Neural crest cell (in vitro differentiated cells): ENCODE measurements around the gene HAPLN2. TPM values are rescaled to one million over a fixed set of nuclear protein-coding genes. Genes with fewer than 3 reads are reported as not detected.

Source experiments
- DNase-seq: peaks from one replicate; pipeline ENCODE4 v3.0.0; 2021; ENCODE audit warnings: low read depth, mixed read lengths, low spot score
- H3K27ac Mint-ChIP-seq: one replicate; pipeline ENCODE4 v1.8.0; 2021; ENCODE audit warnings: mild to moderate bottlenecking, mixed read lengths; ENCODE audit not compliant: unreplicated experiment
- H3K27me3 Mint-ChIP-seq: 2 replicates; pipeline ENCODE4 v1.8.0; 2021; ENCODE audit warnings: low read depth, mild to moderate bottlenecking, mixed read lengths
- H3K36me3 Mint-ChIP-seq: 2 replicates; pipeline ENCODE4 v1.8.0; 2021; ENCODE audit warnings: low read depth, mild to moderate bottlenecking, mixed read lengths
- H3K4me1 Mint-ChIP-seq: 2 replicates; pipeline ENCODE4 v1.8.0; 2021; ENCODE audit warnings: mixed read lengths
- H3K4me3 Mint-ChIP-seq: one replicate; pipeline ENCODE4 v1.8.0; 2021; ENCODE audit warnings: mild to moderate bottlenecking, mixed read lengths
- H3K9me3 Mint-ChIP-seq: 2 replicates; pipeline ENCODE4 v1.8.0; 2021; ENCODE audit warnings: mixed read lengths
- CTCF ChIP-seq: fragments of 200-600 bp; sonication (generic); conservative IDR thresholded peaks from 2 replicates; pipeline ENCODE4 v1.5.0; 2021; ENCODE audit warnings: antibody characterized with exemption, mild to moderate bottlenecking
- total RNA-seq: library from RNA; stranded (reverse); gene quantifications from 2 replicates; pipeline ENCODE4 v1.2.1, GENCODE V29; 2021

Gene HAPLN2
- total RNA-seq, 1 donor from 2014 or later: 0.70 TPM

GRCh38 chr1:156577550-156577949 lies 41.7 kb upstream of the HAPLN2 start:
- Mint-ChIP-seq H3K27ac (peak overlapping the region; percentile 5), H3K27me3 (peaks cover 9% of the 10 kb centered on the region), H3K4me1 (peaks cover 17% of the 10 kb centered on the region), H3K4me3 (no peak overlapping the region), H3K9me3 (no peaks in the 10 kb centered on the region), H3K36me3 (no peaks in the 10 kb centered on the region)
- no peak for DNase-seq
- no peak for TF ChIP-seq CTCF

GRCh38 chr1:156578055-156578454 lies 41.2 kb upstream of the HAPLN2 start:
- H3K9me3 Mint-ChIP-seq: no peaks in the 10 kb centered on the region
- H3K27me3 Mint-ChIP-seq: peaks cover 9% of the 10 kb centered on the region
- H3K4me1 Mint-ChIP-seq: peaks cover 12% of the 10 kb centered on the region
- no peaks in the 10 kb centered on the region for H3K36me3 Mint-ChIP-seq
- no peak overlapping the region for H3K4me3 Mint-ChIP-seq
- H3K27ac Mint-ChIP-seq: peak overlapping the region; percentile 5
- TF ChIP-seq CTCF: no peak
- no peak for DNase-seq

- Mint-ChIP-seq H3K4me1 (peaks cover 15% of the 10 kb centered on the region), H3K27ac (no peak within 1 kb of the TSS), H3K27me3 (peaks cover 4% of the 10 kb centered on the region), H3K9me3 (no peaks in the 10 kb centered on the region), H3K4me3 (no peak within 1 kb of the TSS), H3K36me3 (no peaks in the 10 kb centered on the region)
- no peak for DNase-seq
- no peak for TF ChIP-seq CTCF
These were observed 39.7 kb upstream of the HAPLN2 start, which contains the start of gene TTC24 for GRCh38 chr1:156579472-156579871. Gene TTC24, plus strand, starts transcription at chr1:156579723. Its CDS starts 1,642 bp downstream, at chr1:156581365.

- no peak for TF ChIP-seq CTCF
- Mint-ChIP-seq H3K4me1 (peaks cover 15% of the 10 kb centered on the region), H3K4me3 (no peak overlapping the region), H3K36me3 (no peaks in the 10 kb centered on the region), H3K27ac (peak overlapping the region; percentile 88), H3K9me3 (no peaks in the 10 kb centered on the region), H3K27me3 (no peaks in the 10 kb centered on the region)
- no peak for DNase-seq
These were observed 37.4 kb upstream of the HAPLN2 start for GRCh38 chr1:156581661-156582387.

DNA sequence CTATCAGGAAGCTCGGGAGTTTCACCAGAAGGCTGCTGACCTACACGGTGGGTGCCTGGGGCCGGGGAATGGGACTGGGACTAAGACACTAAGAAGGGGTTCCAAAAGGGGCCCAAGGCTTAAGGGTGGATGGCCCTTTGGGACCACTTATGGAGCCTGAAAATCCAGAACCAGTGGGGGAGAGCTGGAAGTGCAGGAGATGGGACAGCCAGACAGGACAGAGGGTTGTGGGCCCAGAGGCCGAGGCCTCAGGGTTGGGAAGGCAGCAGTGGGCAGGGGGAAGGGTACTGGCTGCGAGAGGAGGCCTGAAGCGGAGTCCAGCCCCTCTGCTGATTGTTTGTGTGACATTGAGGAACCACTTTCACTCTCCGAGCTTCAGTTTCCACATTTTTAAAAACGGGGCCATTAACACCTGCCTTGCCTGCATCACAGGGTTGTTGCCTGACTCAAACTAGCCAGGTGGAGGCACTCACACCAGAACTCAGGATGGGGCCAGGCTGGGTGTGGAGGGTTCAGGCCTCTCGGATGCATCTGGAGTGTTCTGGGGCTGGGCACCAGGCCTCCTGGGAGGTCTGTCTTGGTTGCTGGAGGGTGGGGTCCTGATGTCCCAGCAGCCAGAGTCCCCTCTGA lies 36.7 kb upstream of the HAPLN2 start:
- Mint-ChIP-seq H3K27ac (peak overlapping the region; percentile 36), H3K4me3 (no peak overlapping the region), H3K4me1 (peaks cover 15% of the 10 kb centered on the region), H3K9me3 (no peaks in the 10 kb centered on the region), H3K27me3 (no peaks in the 10 kb centered on the region), H3K36me3 (no peaks in the 10 kb centered on the region)
- DNase-seq: no peak
- TF ChIP-seq CTCF: no peak
